Measurements from ENCODE around the gene ZC3H10. TPM values are rescaled to one million over a fixed set of nuclear protein-coding genes. Genes with fewer than 3 reads are reported as not detected.

Gene ZC3H10
- total RNA-seq, result 6.2 and 6.5 TPM in 2 replicates

GRCh38 chr12:56117778-56118687 lies at the start of gene ZC3H10:
Gene ZC3H10 (plus strand): TSS chr12:56118266. CDS start chr12:56120563, 2,297 bp downstream.

GRCh38 chr12:56079723-56080555 lies 38.1 kb upstream of the ZC3H10 start, which contains the start of gene ERBB3:
Gene ERBB3 (plus strand): TSS chr12:56080165. CDS start chr12:56080301, 136 bp downstream.

GRCh38 chr12:56104109-56104814 lies 13.8 kb upstream of the ZC3H10 start, which contains the start of gene PA2G4:
Gene PA2G4 (plus strand): TSS chr12:56104559. CDS start chr12:56104738, 179 bp downstream.

GRCh38 chr12:56116267-56117081 lies 1.6 kb upstream of the ZC3H10 start, which contains the start of gene RPL41:
Gene RPL41 (plus strand): TSS chr12:56116633.

GRCh38 chr12:56127888-56128669 lies 10.0 kb downstream of the ZC3H10 start, which contains the start of gene ESYT1:
Gene ESYT1 (plus strand): TSS chr12:56128267. CDS start chr12:56128320, 53 bp downstream.

GRCh38 chr12:56152132-56152755 lies 34.2 kb downstream of the ZC3H10 start, which contains the start of gene MYL6B:
Gene MYL6B (plus strand): TSS chr12:56152587. CDS start chr12:56153919, 1,332 bp downstream.

GRCh38 chr12:56158029-56158925 lies 40.2 kb downstream of the ZC3H10 start, which contains the start of gene MYL6:
Gene MYL6 (plus strand): TSS chr12:56158359. CDS start chr12:56158402, 43 bp downstream.

Other genes starting within 250 kb of the ZC3H10 start
- 22.2 and 27.8 TPM in 2 replicates for gene PYM1, start 190.4 kb upstream of the ZC3H10 start, total RNA-seq
- gene DGKA, start 187.1 kb upstream of the ZC3H10 start, total RNA-seq, result 62.8 and 69.4 TPM in 2 replicates
- 0.36 and 0.40 TPM in 2 replicates for gene PMEL, start 152.2 kb upstream of the ZC3H10 start, total RNA-seq
- gene CDK2, start 151.4 kb upstream of the ZC3H10 start, total RNA-seq, result 43.2 and 53.2 TPM in 2 replicates
- 57.3 and 71.9 TPM in 2 replicates for gene RAB5B, start 144.2 kb upstream of the ZC3H10 start, total RNA-seq
- 19.5 and 24.8 TPM in 2 replicates for gene SUOX, start 121.0 kb upstream of the ZC3H10 start, total RNA-seq
- gene IKZF4, start 97.2 kb upstream of the ZC3H10 start, total RNA-seq, result 1.3 and 1.9 TPM in 2 replicates
- gene RPS26, start 76.3 kb upstream of the ZC3H10 start, total RNA-seq, result 1,015 and 1,043 TPM in 2 replicates
- 0.43 TPM in 1 of 2 replicates, not detected in the other for gene ERBB3, start 38.1 kb upstream of the ZC3H10 start, total RNA-seq
- gene PA2G4, start 13.7 kb upstream of the ZC3H10 start, total RNA-seq, result 284 and 285 TPM in 2 replicates
- gene RPL41, start 1.6 kb upstream of the ZC3H10 start, total RNA-seq, result 2,466 and 4,153 TPM in 2 replicates
- 259 and 330 TPM in 2 replicates for gene ESYT1, start 10.0 kb downstream of the ZC3H10 start, total RNA-seq
- 51.1 and 67.2 TPM in 2 replicates for gene MYL6B, start 34.3 kb downstream of the ZC3H10 start, total RNA-seq
- gene MYL6, start 40.1 kb downstream of the ZC3H10 start, total RNA-seq, result 1,508 and 2,188 TPM in 2 replicates
- gene SMARCC2, start 71.2 kb downstream of the ZC3H10 start, total RNA-seq, result 72.1 and 75.0 TPM in 2 replicates
- gene RNF41, start 103.7 kb downstream of the ZC3H10 start, total RNA-seq, result 95.6 and 123 TPM in 2 replicates
- 30.7 and 34.0 TPM in 2 replicates for gene NABP2, start 106.1 kb downstream of the ZC3H10 start, total RNA-seq
- not detected in 2 replicates for gene SLC39A5, start 111.8 kb downstream of the ZC3H10 start, total RNA-seq
- gene ANKRD52, start 140.1 kb downstream of the ZC3H10 start, total RNA-seq, result 19.9 and 25.0 TPM in 2 replicates
- gene COQ10A, start 148.7 kb downstream of the ZC3H10 start, total RNA-seq, result 8.6 and 9.2 TPM in 2 replicates
- gene CS, start 182.1 kb downstream of the ZC3H10 start, total RNA-seq, result 238 and 262 TPM in 2 replicates
- gene CNPY2, start 197.7 kb downstream of the ZC3H10 start, total RNA-seq, result 86.9 and 93.8 TPM in 2 replicates
- 13.3 and 18.8 TPM in 2 replicates for gene PAN2, start 215.7 kb downstream of the ZC3H10 start, total RNA-seq
- not detected in 2 replicates for gene IL23A, start 220.6 kb downstream of the ZC3H10 start, total RNA-seq
- gene STAT2, start 241.8 kb downstream of the ZC3H10 start, total RNA-seq, result 67.8 and 71.0 TPM in 2 replicates
- gene APOF, start 244.6 kb downstream of the ZC3H10 start, total RNA-seq, result not detected in 2 replicates